HG02884 (cell line): ENCODE results near the gene FAU.

Experiments used
- ATAC-seq: cut with Tn5 transposase; IDR thresholded peaks from one replicate; pipeline ENCODE4 v1.9.1; 2021; ENCODE audit warnings: mild to moderate bottlenecking, moderate library complexity; ENCODE audit not compliant: unreplicated experiment

The FAU gene

DNA sequence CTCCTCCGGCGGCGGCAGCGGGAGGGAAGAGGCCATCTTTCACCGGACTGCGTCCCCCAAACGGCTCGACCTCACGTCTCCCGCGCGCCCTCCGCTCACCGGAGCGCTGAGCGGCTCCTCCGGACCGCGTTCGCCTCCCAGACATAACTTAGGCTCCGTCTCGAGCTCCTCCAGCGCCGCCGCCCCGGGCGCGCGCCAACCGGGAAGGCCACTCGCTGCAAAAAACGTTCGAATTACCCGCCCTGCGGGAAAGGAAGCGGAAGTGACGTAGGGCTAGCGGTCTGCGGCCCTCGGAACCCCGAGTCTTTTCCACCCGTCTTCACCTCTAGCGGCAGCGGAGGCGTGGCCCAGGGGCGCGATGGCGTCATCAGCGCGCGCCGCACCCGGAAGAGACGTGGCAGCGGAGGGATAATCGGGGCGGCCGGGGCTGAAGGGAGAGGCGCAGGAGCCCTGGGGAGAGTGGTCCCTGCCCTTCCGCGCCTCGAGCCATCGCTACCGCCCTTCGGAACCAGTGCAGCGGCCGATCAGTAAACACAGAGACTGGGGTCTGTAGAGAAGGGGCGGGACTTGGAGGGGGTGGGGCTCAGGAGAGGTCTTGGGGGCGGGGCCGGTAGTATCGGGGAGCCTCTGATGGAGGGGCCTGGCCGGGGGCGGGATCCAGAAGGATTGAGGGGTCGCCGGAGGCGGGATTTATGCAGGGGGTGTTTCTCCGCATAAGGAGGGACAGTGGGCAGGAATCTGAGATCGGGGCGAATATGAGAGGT, 37.9 kb downstream of the FAU start, which contains the start of the genes CDCA5 and ZFPL1:
Gene CDCA5 (minus strand): TSS at position 207 of the 764 bp plus-strand sequence. CDS start 62 bp downstream, at position 145.
Gene ZFPL1 (plus strand): TSS at position 389 of the 764 bp plus-strand sequence. CDS start 477 bp downstream, outside the sequence.
- peak; percentile 87 for ATAC-seq

DNA sequence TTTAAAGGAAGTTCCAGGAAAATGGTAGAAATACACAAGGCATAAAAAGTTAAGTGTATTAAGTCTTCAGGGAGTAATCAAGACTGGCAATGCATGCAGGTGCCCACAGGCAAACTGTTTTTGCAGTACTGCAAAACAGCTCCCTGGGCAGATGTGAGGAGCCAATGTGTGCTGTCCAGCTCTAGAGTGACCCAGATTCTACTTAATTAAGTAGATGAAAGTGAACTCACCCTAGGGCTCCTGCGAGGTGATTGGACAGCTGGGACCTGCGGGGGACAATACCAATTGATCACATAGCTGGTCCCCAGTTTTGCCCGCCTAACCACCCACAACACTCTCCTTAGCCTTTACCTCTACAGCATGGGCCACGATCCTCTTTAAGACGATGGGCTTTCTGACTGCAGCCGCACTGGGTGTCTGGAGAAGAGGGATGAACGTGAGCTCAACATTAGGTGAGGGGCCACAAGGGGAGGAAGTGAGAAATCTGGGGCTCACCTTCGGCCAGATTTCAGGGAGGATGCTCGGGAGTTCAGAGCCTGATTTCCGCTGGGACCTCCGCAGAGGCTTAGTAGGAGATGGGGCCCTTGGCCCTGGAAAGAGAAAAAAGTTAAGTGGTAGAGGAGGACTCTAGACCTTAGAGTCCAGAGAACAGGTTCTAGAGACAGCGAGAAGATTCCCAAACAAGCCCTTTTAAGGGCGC, 38.6 kb downstream of the FAU start:
- no peak for ATAC-seq

DNA sequence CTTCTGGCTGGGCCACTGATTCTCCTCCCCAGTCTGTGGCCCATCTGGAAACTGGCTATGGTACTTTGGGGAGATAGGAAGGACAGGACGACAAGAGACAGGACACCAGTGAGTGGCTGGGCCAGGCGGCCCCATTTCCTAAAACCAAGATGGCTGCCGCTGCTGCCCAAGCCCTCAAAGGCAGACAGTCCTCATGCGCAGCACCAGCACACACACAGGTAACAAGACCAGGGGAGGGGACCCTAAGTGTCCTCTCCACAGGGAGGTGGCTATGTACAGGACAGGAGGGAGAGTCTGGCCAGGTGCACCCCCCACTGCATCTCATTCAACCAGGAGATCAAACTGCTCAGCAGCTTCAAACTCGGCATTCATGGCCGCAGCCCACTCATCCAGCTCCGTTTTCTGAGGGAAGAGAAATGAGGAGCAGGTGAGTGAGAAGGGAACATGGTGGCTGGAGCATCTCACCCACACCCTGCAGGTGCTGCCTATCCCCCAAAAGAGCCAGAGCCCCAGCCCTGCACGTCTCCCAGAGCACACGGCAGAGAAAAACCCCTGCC, 43.1 kb downstream of the FAU start:
- no peak for ATAC-seq

DNA sequence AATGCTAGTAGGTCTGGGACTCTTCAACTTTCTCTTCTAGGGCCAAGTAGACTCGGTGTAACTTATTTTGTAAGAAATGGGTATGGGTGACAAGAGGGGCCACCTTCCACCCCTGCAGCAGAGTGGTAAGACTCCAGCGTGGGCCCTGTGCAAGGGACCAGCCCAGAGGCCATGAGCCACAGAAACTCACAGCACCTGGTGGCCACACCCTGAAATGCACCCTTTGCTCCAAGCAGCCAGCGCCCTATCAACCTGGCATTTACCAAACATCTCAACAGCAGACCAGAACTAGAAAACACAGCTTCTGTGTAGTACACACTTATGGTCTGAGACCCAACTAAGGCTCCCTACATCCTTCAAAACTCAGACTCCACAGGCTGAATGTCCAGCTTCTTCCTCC, 43.8 kb downstream of the FAU start:
- ATAC-seq: no peak

DNA sequence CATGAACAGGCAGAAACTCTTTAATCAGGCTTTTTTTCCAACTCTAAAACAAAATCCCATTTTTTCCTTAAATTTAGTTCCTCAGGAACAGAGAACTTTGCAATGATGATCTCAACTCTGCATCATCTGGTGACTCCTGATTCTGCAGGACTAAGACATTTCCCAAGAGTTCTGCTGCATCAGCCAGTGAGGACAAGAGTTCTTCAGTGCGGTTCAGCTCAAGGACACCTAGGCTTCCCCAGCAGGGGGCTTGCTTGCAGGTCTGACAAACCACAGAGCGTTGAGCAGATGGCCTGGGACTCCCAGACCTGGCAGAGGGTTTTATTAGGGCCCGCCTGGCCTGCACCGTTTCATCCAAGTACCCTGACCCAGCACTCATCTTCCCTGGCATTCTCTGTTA, 44.5 kb downstream of the FAU start:
- ATAC-seq: no peak

DNA sequence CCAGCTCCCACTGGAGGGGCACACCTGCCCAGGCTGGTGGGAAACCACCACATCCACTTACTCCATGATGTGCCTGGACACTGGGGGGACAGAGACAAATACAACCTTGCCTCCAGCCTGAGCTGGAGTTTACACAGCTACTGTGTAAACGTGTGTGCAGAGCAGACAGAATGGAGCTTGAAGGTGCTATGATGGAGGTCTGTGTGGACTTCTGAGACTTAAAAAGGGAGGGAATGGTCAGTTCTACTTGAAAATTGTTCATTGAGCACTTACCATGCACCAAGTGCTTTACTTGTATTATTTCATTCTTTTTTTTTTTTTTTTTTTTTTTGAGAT, 49.3 kb downstream of the FAU start:
- ATAC-seq: no peak

DNA sequence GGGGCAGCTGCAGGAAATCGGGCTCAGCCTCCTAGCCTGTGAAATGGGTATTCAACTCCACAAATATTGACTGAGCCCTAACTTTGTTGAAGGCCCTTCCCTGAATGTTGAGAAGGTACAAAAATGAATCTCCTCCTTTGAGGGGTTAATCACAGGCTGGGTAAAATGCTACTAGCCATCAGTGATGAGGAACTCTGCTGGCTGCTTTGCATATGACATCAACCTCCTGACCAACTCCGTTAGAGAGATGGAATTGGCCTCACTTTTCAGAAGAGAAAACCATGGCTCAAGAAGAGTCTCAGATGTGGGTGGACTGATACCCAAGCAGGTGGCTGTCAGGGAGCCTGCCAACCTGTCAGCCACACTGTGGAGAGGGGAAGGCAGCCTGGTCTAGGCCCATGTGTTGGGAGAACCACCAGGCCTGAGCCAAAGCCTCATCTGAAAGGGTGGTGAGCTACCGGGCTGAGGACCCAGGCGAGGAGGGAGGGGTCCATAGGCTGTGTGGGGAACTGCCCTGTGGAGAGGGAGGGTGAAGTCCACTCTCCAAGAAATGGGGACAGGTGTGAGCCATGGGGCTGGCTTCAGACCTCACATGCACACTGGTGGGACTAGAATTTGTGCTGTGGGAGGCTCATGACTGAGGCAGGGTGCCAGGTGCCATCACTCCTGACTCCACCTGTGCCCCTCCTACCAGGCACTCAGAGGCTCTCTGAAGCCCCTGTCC, 49.9 kb downstream of the FAU start:
- ATAC-seq: no peak
